ENCODE measurements around the gene IGF1.

DNA sequence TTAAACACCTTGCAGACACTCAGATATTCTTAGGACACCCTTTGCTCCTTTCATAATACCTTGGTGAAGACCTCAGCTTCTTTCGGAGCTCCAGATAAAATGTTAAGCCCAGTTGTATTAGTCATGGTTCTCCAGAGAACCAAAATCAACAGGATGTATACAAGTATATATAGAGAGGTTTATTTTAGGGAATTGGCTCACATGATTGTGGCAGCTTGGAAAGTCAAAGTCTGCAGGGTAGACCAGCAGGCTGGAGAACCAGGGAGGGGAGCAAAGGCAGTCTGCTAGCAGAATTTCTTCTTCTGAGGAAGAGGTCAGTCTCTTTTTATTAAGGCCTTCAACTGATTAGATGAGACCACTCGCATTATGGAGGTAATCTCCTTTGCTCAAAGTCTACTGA is 6.9 kb upstream of the IGF1 start:
- TF ChIP-seq POLR2AphosphoS5 (IDR thresholded peaks at IDR 0.05) (no peak), POLR2A (IDR thresholded peaks at IDR 0.05; ENCODE audit: low read depth) (no peak)
